Measurements from ENCODE around the gene CP. TPM values are rescaled to one million over a fixed set of nuclear protein-coding genes. Genes with fewer than 3 reads are reported as not detected.

Gene CP
- total and polyA plus RNA-seq, 4 experiments from 2014 or later, result 0.34 TPM; not detected in 3

GRCh38 chr3:149181182-149181581 lies 40.4 kb downstream of the CP start:
- CTCF ChIA-PET (ENCODE audit: partially characterized antibody), result no interaction called here
- Mint-ChIP-seq H3K4me1 (no peaks in the 10 kb centered on the region), H3K9me3 (no peaks in the 10 kb centered on the region), H3K4me3 (no peak overlapping the region), H3K36me3 (peaks cover 4 to 8% of the 10 kb centered on the region in 2 donors), H3K27ac (no peak overlapping the region), H3K27me3 (no peaks in the 10 kb centered on the region)
- Histone ChIP-seq H3K36me3 (ENCODE audit: insufficient read depth, low read length) (no peaks in the 10 kb centered on the region), H3K4me1 (ENCODE audit: insufficient read depth, low read length) (no peaks in the 10 kb centered on the region), H3K9me3 (ENCODE audit: control insufficient read depth in 1 of 2, low read length in 2 of 2) (no peaks in the 10 kb centered on the region), H3K27me3 (ENCODE audit: insufficient read depth, low read length) (no peaks in the 10 kb centered on the region), H3K27ac (ENCODE audit: low read depth, low read length) (no peak overlapping the region), H3K4me3 (ENCODE audit: low read length in 2 of 2) (no peak overlapping the region)
- intact Hi-C loops (cut with micrococcal nuclease), result no loop called here
- DNase-seq, result no peak
- POLR2A ChIA-PET (ENCODE audit: partially characterized antibody), result no interaction called here

DNA sequence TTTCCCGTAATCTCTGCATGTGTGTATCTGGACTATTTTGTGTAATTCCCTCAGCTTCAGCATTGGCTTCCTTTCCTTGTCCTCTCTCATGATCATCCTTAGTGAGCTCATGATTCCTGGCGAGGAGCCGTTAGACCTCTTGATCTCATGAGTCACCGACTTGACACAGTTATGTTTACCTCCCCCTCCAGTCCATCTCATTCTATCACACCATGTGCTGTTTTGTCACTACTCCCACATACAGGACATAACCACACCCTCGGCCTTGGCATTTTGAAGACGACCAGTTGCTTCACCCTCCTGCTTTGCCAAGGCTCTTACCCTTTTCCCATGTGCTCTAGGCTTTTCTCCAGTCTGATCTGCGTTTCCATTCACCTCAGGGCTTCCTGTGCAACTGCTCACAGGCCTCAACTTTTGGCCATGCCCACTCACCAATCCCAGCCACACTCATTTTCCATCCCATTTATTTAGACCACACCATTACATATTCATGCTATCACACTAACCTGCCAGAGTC lies 41.5 kb downstream of the CP start:
- no peaks in the 10 kb centered on the region for H3K9me3 Mint-ChIP-seq
- H3K9me3 ChIP-seq (ENCODE audit: control insufficient read depth in 1 of 2, low read length in 2 of 2), result no peaks in the 10 kb centered on the region
- H3K27me3 Mint-ChIP-seq, result no peaks in the 10 kb centered on the region
- H3K27me3 ChIP-seq (ENCODE audit: insufficient read depth, low read length), result no peaks in the 10 kb centered on the region
- intact Hi-C loops (cut with micrococcal nuclease), result no loop called here
- ChIA-PET CTCF (ENCODE audit: partially characterized antibody) (no interaction called here), POLR2A (ENCODE audit: partially characterized antibody) (no interaction called here)
- H3K27ac Mint-ChIP-seq, result no peak overlapping the region
- no peak overlapping the region for H3K4me3 Mint-ChIP-seq
- DNase-seq, result no peak
- H3K36me3 ChIP-seq (ENCODE audit: insufficient read depth, low read length), result no peaks in the 10 kb centered on the region
- H3K36me3 Mint-ChIP-seq, result peaks cover 12 to 13% of the 10 kb centered on the region in 2 donors
- no peaks in the 10 kb centered on the region for H3K4me1 ChIP-seq (ENCODE audit: insufficient read depth, low read length)
- H3K4me3 ChIP-seq (ENCODE audit: low read length in 2 of 2), result no peak overlapping the region
- no peak overlapping the region for H3K27ac ChIP-seq (ENCODE audit: low read depth, low read length)
- peaks cover 0 to 2% (median 1%) of the 10 kb centered on the region in 4 donors for H3K4me1 Mint-ChIP-seq

GRCh38 chr3:149179220-149179619 lies 42.4 kb downstream of the CP start:
- H3K36me3 ChIP-seq (ENCODE audit: insufficient read depth, low read length), result no peaks in the 10 kb centered on the region
- Mint-ChIP-seq H3K27me3 (no peaks in the 10 kb centered on the region), H3K4me3 (no peak overlapping the region), H3K9me3 (no peaks in the 10 kb centered on the region), H3K27ac (peak overlapping the region in 1 of 7 donors; percentile 18), H3K36me3 (peaks cover 17 to 18% of the 10 kb centered on the region in 2 donors), H3K4me1 (peaks cover 0 to 6% (median 6%) of the 10 kb centered on the region in 4 donors)
- ChIA-PET POLR2A (ENCODE audit: partially characterized antibody) (no interaction called here), CTCF (ENCODE audit: partially characterized antibody) (no interaction called here)
- H3K27me3 ChIP-seq (ENCODE audit: insufficient read depth, low read length), result no peaks in the 10 kb centered on the region
- no peak overlapping the region for H3K27ac ChIP-seq (ENCODE audit: low read depth, low read length)
- H3K4me1 ChIP-seq (ENCODE audit: insufficient read depth, low read length), result peaks cover 4% of the 10 kb centered on the region
- no peak overlapping the region for H3K4me3 ChIP-seq (ENCODE audit: low read length in 2 of 2)
- DNase-seq, result no peak
- intact Hi-C loops (cut with micrococcal nuclease), result no loop called here
- H3K9me3 ChIP-seq (ENCODE audit: control insufficient read depth in 1 of 2, low read length in 2 of 2), result no peaks in the 10 kb centered on the region

- no peaks in the 10 kb centered on the region for H3K27me3 Mint-ChIP-seq
- H3K27me3 ChIP-seq (ENCODE audit: insufficient read depth, low read length), result no peaks in the 10 kb centered on the region
- ChIA-PET CTCF (ENCODE audit: partially characterized antibody) (no interaction called here), POLR2A (ENCODE audit: partially characterized antibody) (no interaction called here)
- H3K36me3 Mint-ChIP-seq, result peaks cover 32 to 35% of the 10 kb centered on the region in 2 donors
- intact Hi-C loops (cut with micrococcal nuclease), result no loop called here
- H3K4me3 ChIP-seq (ENCODE audit: low read length in 2 of 2), result no peak overlapping the region
- H3K4me1 Mint-ChIP-seq, result peaks cover 0 to 6% (median 6%) of the 10 kb centered on the region in 4 donors
- no peaks in the 10 kb centered on the region for H3K9me3 ChIP-seq (ENCODE audit: control insufficient read depth in 1 of 2, low read length in 2 of 2)
- peaks cover 4% of the 10 kb centered on the region for H3K4me1 ChIP-seq (ENCODE audit: insufficient read depth, low read length)
- H3K9me3 Mint-ChIP-seq, result no peaks in the 10 kb centered on the region
- H3K27ac Mint-ChIP-seq, result peak overlapping the region in 1 of 7 donors; percentile 70
- no peak overlapping the region for H3K27ac ChIP-seq (ENCODE audit: low read depth, low read length)
- no peak overlapping the region for H3K4me3 Mint-ChIP-seq
- DNase-seq, result no peak
- H3K36me3 ChIP-seq (ENCODE audit: insufficient read depth, low read length), result peaks cover under 1% of the 10 kb centered on the region
Observed at GRCh38 chr3:149177122-149177521, 44.5 kb downstream of the CP start.

GRCh38 chr3:149174901-149175300 lies 46.7 kb downstream of the CP start:
- intact Hi-C loops (cut with micrococcal nuclease), result no loop called here
- H3K36me3 ChIP-seq (ENCODE audit: insufficient read depth, low read length), result peaks cover 12% of the 10 kb centered on the region
- no peak overlapping the region for H3K27ac Mint-ChIP-seq

DNA sequence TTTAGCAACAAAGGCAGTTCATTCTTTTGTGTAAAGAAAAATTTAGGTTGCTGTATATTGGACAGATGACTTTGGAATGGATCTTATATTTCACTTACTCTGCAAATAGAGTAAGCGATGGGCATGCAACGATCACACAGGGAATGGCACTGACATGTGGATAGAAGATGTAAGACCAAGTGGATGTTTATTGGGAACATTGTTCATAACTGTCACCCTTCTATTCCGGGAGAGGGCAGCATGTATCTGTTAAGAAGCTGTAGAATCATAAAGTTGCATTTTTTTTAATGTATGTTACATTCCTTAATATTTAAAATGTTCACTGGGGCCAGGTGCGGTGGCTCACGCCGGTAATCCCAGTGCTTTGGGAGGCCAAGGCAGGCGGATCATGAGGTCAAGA lies 51.0 kb downstream of the CP start:
- POLR2A ChIA-PET (ENCODE audit: partially characterized antibody), result no interaction called here
- CTCF ChIA-PET (ENCODE audit: partially characterized antibody), result no interaction called here
- H3K36me3 Mint-ChIP-seq, result peaks cover 69 to 70% of the 10 kb centered on the region in 2 donors
- Histone ChIP-seq H3K27me3 (ENCODE audit: insufficient read depth, low read length) (no peaks in the 10 kb centered on the region), H3K36me3 (ENCODE audit: insufficient read depth, low read length) (peaks cover 36% of the 10 kb centered on the region), H3K4me3 (ENCODE audit: low read length in 2 of 2) (no peak overlapping the region), H3K9me3 (ENCODE audit: control insufficient read depth in 1 of 2, low read length in 2 of 2) (no peaks in the 10 kb centered on the region), H3K27ac (ENCODE audit: low read depth, low read length) (no peak overlapping the region), H3K4me1 (ENCODE audit: insufficient read depth, low read length) (peaks cover 4% of the 10 kb centered on the region)
- H3K4me3 Mint-ChIP-seq, result no peak overlapping the region
- no peaks in the 10 kb centered on the region for H3K9me3 Mint-ChIP-seq
- H3K4me1 Mint-ChIP-seq, result peaks cover 0 to 8% (median 6%) of the 10 kb centered on the region in 4 donors
- intact Hi-C loops (cut with micrococcal nuclease), result no loop called here
- no peak overlapping the region for H3K27ac Mint-ChIP-seq
- DNase-seq, result no peak
- H3K27me3 Mint-ChIP-seq, result no peaks in the 10 kb centered on the region

More at GRCh38 chr3:149174901-149175300, 46.7 kb downstream of the CP start:
- Mint-ChIP-seq H3K9me3 (no peaks in the 10 kb centered on the region), H3K4me3 (no peak overlapping the region), H3K36me3 (peaks cover 48 to 49% of the 10 kb centered on the region in 2 donors), H3K4me1 (peaks cover 0 to 6% (median 6%) of the 10 kb centered on the region in 4 donors), H3K27me3 (no peaks in the 10 kb centered on the region)
- peak in 2 of 5 donors; percentile 4 to 5 for DNase-seq
- POLR2A ChIA-PET (ENCODE audit: partially characterized antibody), result no interaction called here
- no peak overlapping the region for H3K27ac ChIP-seq (ENCODE audit: low read depth, low read length)
- H3K27me3 ChIP-seq (ENCODE audit: insufficient read depth, low read length), result no peaks in the 10 kb centered on the region
- no peak overlapping the region for H3K4me3 ChIP-seq (ENCODE audit: low read length in 2 of 2)
- H3K4me1 ChIP-seq (ENCODE audit: insufficient read depth, low read length), result peaks cover 4% of the 10 kb centered on the region
- H3K9me3 ChIP-seq (ENCODE audit: control insufficient read depth in 1 of 2, low read length in 2 of 2), result no peaks in the 10 kb centered on the region
- CTCF ChIA-PET (ENCODE audit: partially characterized antibody), result interaction anchor here (1.0 to 1.2 kb wide), 2 partner anchors 10 to 55 kb away, joined by 3 read pairs; no protein-coding TSS in a partner anchor

- Histone ChIP-seq H3K27me3 (ENCODE audit: insufficient read depth, low read length) (no peaks in the 10 kb centered on the region), H3K9me3 (ENCODE audit: control insufficient read depth in 1 of 2, low read length in 2 of 2) (no peaks in the 10 kb centered on the region), H3K4me1 (ENCODE audit: insufficient read depth, low read length) (no peaks in the 10 kb centered on the region), H3K27ac (ENCODE audit: low read depth, low read length) (no peak overlapping the region), H3K4me3 (ENCODE audit: low read length in 2 of 2) (no peak overlapping the region), H3K36me3 (ENCODE audit: insufficient read depth, low read length) (peaks cover 50% of the 10 kb centered on the region)
- CTCF ChIA-PET (ENCODE audit: partially characterized antibody), result no interaction called here
- H3K4me3 Mint-ChIP-seq, result no peak overlapping the region
- POLR2A ChIA-PET (ENCODE audit: partially characterized antibody), result no interaction called here
- no peak for DNase-seq
- H3K27ac Mint-ChIP-seq, result no peak overlapping the region
- intact Hi-C loops (cut with micrococcal nuclease), result no loop called here
- peaks cover 65 to 75% of the 10 kb centered on the region in 2 donors for H3K36me3 Mint-ChIP-seq
- H3K4me1 Mint-ChIP-seq, result peaks cover 0 to 6% (median 0%) of the 10 kb centered on the region in 4 donors
- H3K27me3 Mint-ChIP-seq, result no peaks in the 10 kb centered on the region
- H3K9me3 Mint-ChIP-seq, result no peaks in the 10 kb centered on the region
Observed at GRCh38 chr3:149167898-149168297, 53.7 kb downstream of the CP start.

DNA sequence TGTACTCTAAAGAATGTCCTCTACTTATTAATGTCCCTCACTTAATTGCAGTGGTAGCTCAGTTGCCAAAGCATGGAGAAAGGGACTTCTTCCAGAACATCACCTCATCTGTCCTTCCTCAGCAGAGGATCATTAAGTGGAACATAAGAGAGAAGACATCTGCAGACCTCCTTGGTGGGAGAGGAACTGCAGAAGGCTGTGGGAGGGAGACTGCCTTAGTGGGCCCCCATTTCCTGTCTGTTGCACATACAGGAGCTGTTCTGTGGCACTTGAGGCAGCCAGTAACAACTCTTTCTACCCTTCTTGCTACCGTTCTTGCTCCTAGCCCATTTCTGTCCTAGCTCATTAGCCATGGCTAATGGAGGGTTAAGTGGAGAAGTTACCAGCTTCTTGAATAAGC lies 58.6 kb downstream of the CP start:
- H3K4me3 ChIP-seq (ENCODE audit: low read length in 2 of 2), result no peak overlapping the region
- Mint-ChIP-seq H3K36me3 (peaks cover 57 to 67% of the 10 kb centered on the region in 2 donors), H3K4me3 (no peak overlapping the region), H3K27me3 (no peaks in the 10 kb centered on the region), H3K9me3 (no peaks in the 10 kb centered on the region), H3K4me1 (peaks cover 0 to 4% (median 0%) of the 10 kb centered on the region in 4 donors), H3K27ac (no peak overlapping the region)
- no peak overlapping the region for H3K27ac ChIP-seq (ENCODE audit: low read depth, low read length)
- no peak for DNase-seq
- H3K36me3 ChIP-seq (ENCODE audit: insufficient read depth, low read length), result peaks cover 60% of the 10 kb centered on the region
- CTCF ChIA-PET (ENCODE audit: partially characterized antibody), result no interaction called here
- no peaks in the 10 kb centered on the region for H3K9me3 ChIP-seq (ENCODE audit: control insufficient read depth in 1 of 2, low read length in 2 of 2)
- H3K27me3 ChIP-seq (ENCODE audit: insufficient read depth, low read length), result no peaks in the 10 kb centered on the region
- POLR2A ChIA-PET (ENCODE audit: partially characterized antibody), result no interaction called here
- no peaks in the 10 kb centered on the region for H3K4me1 ChIP-seq (ENCODE audit: insufficient read depth, low read length)
- intact Hi-C loops (cut with micrococcal nuclease), result no loop called here
